Ovary (tissue), 3 donors: Measurements from ENCODE around the gene FRAT2.

Experiments used
- CTCF ChIP-seq, 3 donors: fragments of 450-650 bp in 2 of 3; fragments of 200-600 bp in 1 of 3; IDR thresholded peaks; one replicate each; pipeline versions ENCODE4 v1.5.1 to v1.8.0; 2016 to 2022; ENCODE audit warnings: antibody characterized with exemption in 3 of 3, mild to moderate bottlenecking in 1 of 3
- EP300 ChIP-seq: sonication (generic); formaldehyde crosslinking; IDR thresholded peaks from one replicate; pipeline ENCODE4 v1.6.1; 2017; ENCODE audit warnings: antibody characterized with exemption
- POLR2A ChIP-seq: fragments of 450-650 bp; IDR thresholded peaks from one replicate; pipeline ENCODE4 v1.6.1; 2017; ENCODE audit warnings: antibody characterized with exemption, mild to moderate bottlenecking, moderate library complexity
- donor health status: DM: no; HTN: no; CAD: no.

GRCh38 chr10:97347317-97347716 lies 12.8 kb upstream of the FRAT2 start:
- no peak for TF ChIP-seq CTCF (IDR thresholded peaks at IDR 0.05)
- no peak for TF ChIP-seq EP300
- no peak for TF ChIP-seq POLR2A
